Activated naive CD4-positive, alpha-beta T cell treated with anti-CD3 and anti-CD28 coated beads, Interleukin-2, amount 50 U/mL, for 24 hours (primary cell): ENCODE results near the gene TTC4.

Experiments used
- H3K27ac Mint-ChIP-seq: one replicate; pipeline ENCODE4 v1.8.0; 2021; ENCODE audit warnings: mild to moderate bottlenecking, mixed read lengths
- H3K27me3 Mint-ChIP-seq: one replicate; pipeline ENCODE4 v1.8.0; 2021; ENCODE audit warnings: mixed read lengths
- H3K36me3 Mint-ChIP-seq: one replicate; pipeline ENCODE4 v1.8.0; 2021; ENCODE audit warnings: mixed read lengths
- H3K4me1 Mint-ChIP-seq: one replicate; pipeline ENCODE4 v1.8.0; 2021; ENCODE audit warnings: mixed read lengths
- H3K4me3 Mint-ChIP-seq: one replicate; pipeline ENCODE4 v1.8.0; 2021; ENCODE audit warnings: mild to moderate bottlenecking, mixed read lengths
- H3K9me3 Mint-ChIP-seq: one replicate; pipeline ENCODE4 v1.8.0; 2021; ENCODE audit warnings: mixed read lengths

Gene TTC4

DNA sequence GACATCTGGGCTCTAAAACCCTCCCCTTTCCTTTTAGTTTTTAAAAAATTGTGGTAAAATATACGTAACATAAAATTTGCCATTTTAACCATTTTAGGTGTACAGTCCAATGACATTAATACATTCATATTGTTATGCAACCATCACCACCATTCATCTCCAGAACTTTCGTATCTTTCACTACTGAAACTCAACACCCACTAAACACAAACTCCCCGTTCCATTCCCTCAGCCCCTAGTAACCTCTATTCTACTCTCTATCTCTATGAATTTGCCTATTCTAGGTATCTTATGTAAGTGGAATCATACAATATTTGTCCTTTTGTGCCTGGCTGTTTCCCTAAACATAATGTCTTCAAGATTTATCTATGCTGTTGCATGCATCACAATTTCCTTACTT, 19.4 kb upstream of the TTC4 start:
- H3K4me3 Mint-ChIP-seq = no peak overlapping the region
- H3K27ac Mint-ChIP-seq = no peak overlapping the region
- no peaks in the 10 kb centered on the region for H3K27me3 Mint-ChIP-seq
- no peaks in the 10 kb centered on the region for H3K4me1 Mint-ChIP-seq
- no peaks in the 10 kb centered on the region for H3K9me3 Mint-ChIP-seq
- H3K36me3 Mint-ChIP-seq = no peaks in the 10 kb centered on the region

DNA sequence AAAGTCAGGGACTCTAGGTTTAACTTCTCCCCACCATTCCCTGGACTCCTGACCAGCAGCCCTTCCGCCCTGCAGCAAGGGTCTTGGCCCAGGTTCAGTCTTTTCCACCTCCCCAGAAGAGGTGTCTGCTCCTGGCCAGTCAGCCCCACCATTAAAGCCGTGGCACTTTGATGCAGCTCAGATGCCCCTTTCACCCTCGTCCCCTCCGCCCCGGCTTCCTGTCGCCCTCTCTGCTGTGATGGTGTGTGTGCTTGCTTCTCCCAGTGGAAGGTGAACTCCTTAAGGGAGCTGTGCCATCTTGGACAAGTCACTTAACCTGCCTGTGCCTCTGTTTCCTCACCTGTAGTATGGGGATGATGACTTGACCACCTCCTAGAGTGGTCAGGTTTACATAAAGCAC, 17.8 kb upstream of the TTC4 start:
- Mint-ChIP-seq H3K4me3 (no peak overlapping the region), H3K27ac (no peak overlapping the region), H3K4me1 (no peaks in the 10 kb centered on the region), H3K9me3 (no peaks in the 10 kb centered on the region), H3K27me3 (no peaks in the 10 kb centered on the region), H3K36me3 (no peaks in the 10 kb centered on the region)

DNA sequence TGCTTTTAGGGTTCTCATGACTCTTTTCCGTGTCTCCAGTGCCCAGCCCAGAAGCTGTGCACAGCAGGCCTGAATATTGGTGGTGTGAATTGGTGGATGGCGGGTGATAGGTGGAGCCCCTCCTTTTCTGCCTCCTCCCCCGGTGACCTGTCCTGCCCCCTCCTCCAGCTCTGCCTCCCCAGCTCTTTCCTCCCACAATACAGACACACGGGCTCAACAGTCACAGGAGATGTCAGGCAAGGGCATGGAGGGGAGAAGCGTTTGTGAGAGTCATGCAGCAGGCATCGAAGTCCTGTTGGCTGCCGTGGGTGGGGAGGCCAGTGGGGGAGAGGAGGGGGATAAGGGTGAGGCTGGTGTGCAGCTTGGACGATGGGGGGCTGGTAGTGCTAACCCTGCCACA, 17.3 kb upstream of the TTC4 start:
- Mint-ChIP-seq H3K27ac (no peak overlapping the region), H3K27me3 (no peaks in the 10 kb centered on the region), H3K4me3 (no peak overlapping the region), H3K36me3 (no peaks in the 10 kb centered on the region), H3K9me3 (no peaks in the 10 kb centered on the region), H3K4me1 (no peaks in the 10 kb centered on the region)

DNA sequence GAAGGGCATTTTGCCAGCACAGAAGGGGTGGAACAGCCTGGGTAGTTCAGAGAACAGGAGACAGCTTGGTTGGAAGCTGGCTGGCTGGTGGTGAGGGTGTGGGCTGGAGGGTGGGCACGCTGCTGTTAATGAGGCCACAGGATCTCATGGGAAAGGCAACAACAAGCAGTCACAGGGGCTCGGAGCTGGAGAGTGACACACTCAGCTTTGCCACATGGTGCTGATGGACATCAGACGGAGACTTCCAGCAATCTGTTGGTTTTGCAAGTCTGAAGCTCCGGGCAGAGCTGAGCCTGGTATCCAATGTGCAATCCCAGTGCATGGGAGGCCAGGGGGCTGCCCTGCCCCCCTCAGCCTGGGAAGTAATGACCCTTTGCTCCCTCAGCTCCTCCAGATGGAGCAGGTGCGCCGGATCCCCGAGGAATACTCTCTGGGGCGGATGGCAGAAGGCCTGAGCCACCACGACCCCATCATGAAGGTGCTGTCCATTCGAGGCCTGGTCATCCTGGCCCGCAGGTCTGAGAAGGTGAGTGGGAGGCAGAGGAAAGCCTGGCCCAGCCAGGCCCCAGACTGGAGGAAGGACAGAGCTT, 15.6 kb upstream of the TTC4 start:
- Mint-ChIP-seq H3K4me1 (no peaks in the 10 kb centered on the region), H3K36me3 (no peaks in the 10 kb centered on the region), H3K27me3 (no peaks in the 10 kb centered on the region), H3K27ac (no peak overlapping the region), H3K9me3 (no peaks in the 10 kb centered on the region), H3K4me3 (no peak overlapping the region)

DNA sequence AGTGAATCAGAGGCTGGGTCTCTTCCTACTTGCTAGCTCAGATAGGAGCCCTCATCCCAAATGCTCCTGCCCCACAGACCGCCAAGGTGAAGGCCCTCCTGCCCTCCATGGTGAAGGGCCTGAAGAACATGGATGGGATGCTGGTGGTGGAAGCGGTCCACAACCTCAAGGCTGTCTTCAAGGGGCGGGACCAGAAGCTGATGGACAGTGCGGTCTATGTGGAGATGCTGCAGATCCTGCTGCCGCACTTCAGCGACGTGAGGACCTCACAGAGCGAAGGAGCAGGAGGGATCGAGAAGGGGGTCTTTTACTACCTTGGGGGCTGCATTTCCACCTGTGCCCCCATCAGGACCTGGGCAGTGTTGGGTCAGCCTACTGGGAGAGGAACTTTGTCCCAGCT, 14.6 kb upstream of the TTC4 start:
- H3K9me3 Mint-ChIP-seq = no peaks in the 10 kb centered on the region
- no peaks in the 10 kb centered on the region for H3K27me3 Mint-ChIP-seq
- H3K27ac Mint-ChIP-seq = no peak overlapping the region
- H3K36me3 Mint-ChIP-seq = no peaks in the 10 kb centered on the region
- H3K4me3 Mint-ChIP-seq = no peak overlapping the region
- no peaks in the 10 kb centered on the region for H3K4me1 Mint-ChIP-seq

DNA sequence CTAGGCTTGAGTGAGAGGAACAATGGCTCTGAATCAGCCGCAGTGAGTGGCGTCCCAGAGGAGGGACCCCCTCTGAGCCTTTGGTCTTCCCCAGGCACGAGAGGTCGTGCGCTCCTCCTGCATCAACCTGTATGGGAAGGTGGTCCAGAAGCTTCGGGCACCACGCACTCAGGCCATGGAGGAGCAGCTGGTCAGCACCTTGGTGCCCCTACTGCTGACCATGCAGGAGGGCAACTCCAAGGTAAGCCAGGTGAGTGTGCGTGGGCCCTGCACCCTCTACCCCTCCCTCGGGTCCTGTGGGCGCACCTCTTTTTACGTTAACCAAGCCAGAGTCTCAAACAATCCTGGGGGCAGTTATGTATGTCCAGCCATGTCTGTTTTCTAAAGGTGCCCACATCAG, 13.7 kb upstream of the TTC4 start:
- no peak overlapping the region for H3K27ac Mint-ChIP-seq
- H3K27me3 Mint-ChIP-seq = no peaks in the 10 kb centered on the region
- H3K36me3 Mint-ChIP-seq = no peaks in the 10 kb centered on the region
- H3K4me3 Mint-ChIP-seq = no peak overlapping the region
- no peaks in the 10 kb centered on the region for H3K4me1 Mint-ChIP-seq
- H3K9me3 Mint-ChIP-seq = no peaks in the 10 kb centered on the region

DNA sequence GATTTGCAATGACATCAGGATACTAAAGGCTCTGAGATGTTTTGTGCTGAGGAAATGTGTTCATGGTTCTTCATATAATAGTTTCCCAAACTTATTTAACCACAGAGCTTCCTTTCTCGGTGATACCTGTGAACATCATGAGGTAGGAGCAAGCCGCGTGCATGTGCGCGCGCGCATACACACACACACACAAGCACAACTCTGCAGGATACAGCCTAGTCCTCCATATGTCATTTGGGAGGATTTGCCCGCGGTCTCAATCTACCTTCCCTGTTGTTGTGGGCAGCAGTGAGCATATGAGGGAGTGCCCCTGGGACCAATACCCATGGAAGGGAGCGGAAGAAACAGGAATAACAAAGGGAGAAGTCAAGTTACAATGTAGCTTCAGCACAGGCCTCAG, 12.2 kb upstream of the TTC4 start:
- no peaks in the 10 kb centered on the region for H3K4me1 Mint-ChIP-seq
- H3K27me3 Mint-ChIP-seq = no peaks in the 10 kb centered on the region
- H3K36me3 Mint-ChIP-seq = no peaks in the 10 kb centered on the region

DNA sequence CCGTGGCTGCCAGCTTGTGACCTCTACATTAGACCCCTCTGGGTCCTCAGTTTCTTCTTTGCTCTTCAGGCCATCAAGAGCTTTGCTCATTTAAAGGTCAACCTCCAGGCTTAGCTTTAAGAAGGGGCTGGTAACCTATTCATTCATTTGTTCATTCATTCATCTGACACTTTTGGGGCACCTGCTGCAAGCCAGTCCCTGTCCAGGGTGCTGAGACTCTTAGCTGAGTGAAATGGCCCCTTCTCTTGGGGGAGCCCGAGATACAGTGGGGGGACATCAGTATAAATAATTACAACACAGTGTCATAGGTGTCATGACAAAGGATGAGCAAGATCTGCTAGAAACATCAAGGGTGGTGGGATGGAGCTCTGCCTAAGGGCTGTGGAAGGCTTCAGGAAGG, 10.5 kb upstream of the TTC4 start:
- no peak overlapping the region for H3K4me3 Mint-ChIP-seq
- no peaks in the 10 kb centered on the region for H3K9me3 Mint-ChIP-seq
- H3K36me3 Mint-ChIP-seq = no peaks in the 10 kb centered on the region
- H3K4me1 Mint-ChIP-seq = no peaks in the 10 kb centered on the region
- no peak overlapping the region for H3K27ac Mint-ChIP-seq
- H3K27me3 Mint-ChIP-seq = no peaks in the 10 kb centered on the region

More for the DNA sequence above, 12.2 kb upstream of the TTC4 start:
- Mint-ChIP-seq H3K27ac (no peak overlapping the region), H3K9me3 (no peaks in the 10 kb centered on the region), H3K4me3 (no peak overlapping the region)

DNA sequence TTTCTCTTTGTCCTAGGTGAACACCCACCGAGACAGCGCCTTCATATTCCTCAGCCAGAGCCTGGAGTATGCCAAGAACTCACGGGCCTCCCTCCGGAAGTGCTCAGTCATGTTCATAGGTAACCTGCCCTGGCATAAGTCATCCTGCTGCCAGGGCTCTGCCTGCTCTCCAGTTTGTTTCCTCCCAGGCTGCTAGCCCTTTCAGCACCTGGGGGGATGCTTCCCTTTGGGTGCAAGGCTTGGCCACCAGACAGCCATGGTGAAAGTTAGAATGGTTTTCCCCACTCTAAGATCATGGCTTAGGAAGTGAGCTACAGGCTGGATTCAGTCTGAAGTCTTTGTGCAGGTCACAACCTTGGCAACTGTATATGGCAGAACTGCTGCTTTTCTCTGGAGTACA, 9.2 kb upstream of the TTC4 start:
- H3K4me3 Mint-ChIP-seq = no peak overlapping the region
- no peak overlapping the region for H3K27ac Mint-ChIP-seq
- H3K4me1 Mint-ChIP-seq = no peaks in the 10 kb centered on the region
- no peaks in the 10 kb centered on the region for H3K36me3 Mint-ChIP-seq
- H3K27me3 Mint-ChIP-seq = no peaks in the 10 kb centered on the region
- H3K9me3 Mint-ChIP-seq = no peaks in the 10 kb centered on the region

DNA sequence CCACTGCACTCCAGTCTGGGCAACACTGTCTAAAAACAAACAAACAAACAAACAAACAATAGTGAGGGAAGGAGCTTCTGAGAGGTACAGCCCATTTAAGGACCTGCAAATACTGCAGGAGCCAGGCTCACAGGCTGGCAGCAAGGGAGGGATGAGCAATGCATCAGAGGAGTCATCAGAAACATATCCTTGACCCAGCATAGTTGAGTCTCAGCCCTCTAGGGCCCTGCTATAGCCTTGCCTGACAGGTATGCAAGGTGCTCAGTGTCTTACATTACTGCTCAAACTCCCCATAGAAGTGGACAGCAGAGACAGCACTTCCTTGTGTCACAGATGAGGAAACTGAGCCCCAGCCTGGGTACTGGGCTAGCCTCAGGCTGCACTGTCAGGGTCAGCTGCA, 7.3 kb upstream of the TTC4 start:
- no peaks in the 10 kb centered on the region for H3K27me3 Mint-ChIP-seq
- H3K4me3 Mint-ChIP-seq = no peak overlapping the region
- H3K4me1 Mint-ChIP-seq = no peaks in the 10 kb centered on the region
- no peak overlapping the region for H3K27ac Mint-ChIP-seq
- H3K9me3 Mint-ChIP-seq = no peaks in the 10 kb centered on the region
- H3K36me3 Mint-ChIP-seq = no peaks in the 10 kb centered on the region

DNA sequence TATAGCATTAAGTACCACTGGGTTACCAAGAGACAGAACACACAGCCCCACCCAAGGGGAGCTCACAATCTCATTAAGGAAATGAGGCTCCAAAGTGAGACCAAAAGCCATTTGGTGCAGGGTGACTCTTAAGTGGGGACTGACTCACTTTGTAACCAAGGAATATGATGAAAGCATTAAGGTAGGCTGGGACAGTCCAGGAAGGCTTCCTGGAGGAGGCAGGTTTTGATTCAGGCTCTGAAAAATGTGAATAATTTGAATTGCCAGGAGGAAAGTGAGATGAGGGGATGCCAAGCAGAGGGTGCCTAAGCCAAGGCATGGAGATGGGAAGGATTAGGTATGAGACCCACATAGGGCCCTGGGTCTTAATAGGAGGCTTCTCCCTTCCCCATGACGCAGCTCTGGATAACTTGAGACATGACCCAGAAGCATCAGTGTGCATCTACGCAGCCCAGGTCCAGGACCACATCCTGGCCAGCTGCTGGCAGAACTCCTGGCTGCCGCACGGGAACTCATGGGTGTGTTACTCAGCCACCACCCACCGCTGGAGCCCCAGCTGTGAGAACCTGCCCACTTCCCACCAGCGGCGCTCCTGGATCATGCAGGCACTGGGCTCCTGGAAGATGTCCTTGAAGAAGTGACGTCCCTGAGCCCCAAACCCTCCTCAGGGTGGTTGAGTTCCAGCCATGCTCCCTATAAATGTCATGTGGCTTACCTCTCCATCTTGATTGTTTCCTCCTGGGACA, 5.9 kb upstream of the TTC4 start:
- no peak overlapping the region for H3K27ac Mint-ChIP-seq
- H3K27me3 Mint-ChIP-seq = no peaks in the 10 kb centered on the region
- H3K4me3 Mint-ChIP-seq = no peak overlapping the region
- H3K36me3 Mint-ChIP-seq = no peaks in the 10 kb centered on the region
- peaks cover 1% of the 10 kb centered on the region for H3K4me1 Mint-ChIP-seq
- no peaks in the 10 kb centered on the region for H3K9me3 Mint-ChIP-seq

DNA sequence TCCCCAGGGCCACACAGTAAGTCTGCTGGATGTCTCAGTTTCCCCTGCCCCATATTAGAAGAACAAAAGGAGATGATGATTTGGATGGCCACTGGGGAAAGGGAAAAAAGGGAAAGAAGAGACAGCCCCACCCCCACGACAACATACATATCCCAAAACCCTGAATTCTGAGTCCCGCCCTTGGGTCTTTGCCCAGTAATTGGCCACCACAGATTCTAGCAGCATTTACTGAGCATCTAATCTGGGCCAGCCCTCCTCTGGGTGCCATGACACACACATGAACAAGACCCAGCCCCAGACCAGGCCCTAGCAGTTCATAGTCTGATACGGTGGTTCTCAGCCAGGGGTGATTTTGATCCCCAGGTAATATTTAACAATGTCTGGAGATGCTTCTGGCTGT, 5.2 kb upstream of the TTC4 start:
- no peaks in the 10 kb centered on the region for H3K36me3 Mint-ChIP-seq

DNA sequence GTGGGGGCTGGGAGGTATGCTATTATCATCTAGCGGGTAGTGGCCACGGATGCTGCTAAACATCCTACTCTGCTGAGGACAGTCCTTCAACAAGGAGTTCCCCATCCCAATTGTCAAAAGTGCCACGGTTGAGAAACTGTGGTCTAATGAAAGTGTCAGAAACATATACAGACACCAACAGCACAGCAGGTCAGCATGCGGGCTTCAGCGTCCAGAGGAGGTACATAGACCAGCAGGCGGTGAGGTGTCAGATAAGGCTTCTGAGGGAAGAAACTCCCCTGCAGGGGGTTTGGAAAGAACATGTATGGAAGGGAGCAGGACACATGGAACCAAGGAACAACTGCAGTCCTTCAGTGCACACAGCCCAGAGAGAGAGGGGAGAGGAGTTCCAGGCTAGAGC, 4.8 kb upstream of the TTC4 start:
- Mint-ChIP-seq H3K9me3 (no peaks in the 10 kb centered on the region), H3K27ac (no peak overlapping the region), H3K4me3 (no peak overlapping the region)

More for the DNA sequence above, 5.2 kb upstream of the TTC4 start:
- H3K4me3 Mint-ChIP-seq = no peak overlapping the region
- no peak overlapping the region for H3K27ac Mint-ChIP-seq
- no peaks in the 10 kb centered on the region for H3K9me3 Mint-ChIP-seq
- H3K4me1 Mint-ChIP-seq = peaks cover 8% of the 10 kb centered on the region
- H3K27me3 Mint-ChIP-seq = no peaks in the 10 kb centered on the region

DNA sequence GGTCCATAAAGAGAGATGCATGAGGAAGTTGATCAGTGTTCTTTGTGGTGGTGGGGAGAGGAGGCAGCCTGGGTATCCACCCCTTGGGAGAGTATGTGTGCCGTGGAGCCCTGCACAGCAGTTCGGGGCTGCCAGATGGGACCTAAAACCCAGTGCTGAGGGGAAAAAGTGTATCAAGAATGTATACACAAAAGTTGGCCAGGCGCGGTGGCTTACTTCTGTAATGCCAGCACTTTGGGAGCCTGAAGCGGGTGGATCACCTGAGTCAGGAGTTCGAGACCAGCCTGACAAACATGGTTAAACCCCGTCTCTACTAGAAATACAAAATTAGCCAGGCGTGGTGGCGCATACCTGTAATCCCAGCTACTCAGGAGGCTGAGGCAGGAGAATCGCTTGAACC, 4.1 kb upstream of the TTC4 start:
- Mint-ChIP-seq H3K4me3 (no peak overlapping the region), H3K9me3 (no peaks in the 10 kb centered on the region), H3K36me3 (no peaks in the 10 kb centered on the region), H3K27me3 (no peaks in the 10 kb centered on the region), H3K27ac (no peak overlapping the region), H3K4me1 (peaks cover 13% of the 10 kb centered on the region)

More for the DNA sequence above, 4.8 kb upstream of the TTC4 start:
- H3K27me3 Mint-ChIP-seq = no peaks in the 10 kb centered on the region
- H3K36me3 Mint-ChIP-seq = no peaks in the 10 kb centered on the region
- H3K4me1 Mint-ChIP-seq = peaks cover 9% of the 10 kb centered on the region

DNA sequence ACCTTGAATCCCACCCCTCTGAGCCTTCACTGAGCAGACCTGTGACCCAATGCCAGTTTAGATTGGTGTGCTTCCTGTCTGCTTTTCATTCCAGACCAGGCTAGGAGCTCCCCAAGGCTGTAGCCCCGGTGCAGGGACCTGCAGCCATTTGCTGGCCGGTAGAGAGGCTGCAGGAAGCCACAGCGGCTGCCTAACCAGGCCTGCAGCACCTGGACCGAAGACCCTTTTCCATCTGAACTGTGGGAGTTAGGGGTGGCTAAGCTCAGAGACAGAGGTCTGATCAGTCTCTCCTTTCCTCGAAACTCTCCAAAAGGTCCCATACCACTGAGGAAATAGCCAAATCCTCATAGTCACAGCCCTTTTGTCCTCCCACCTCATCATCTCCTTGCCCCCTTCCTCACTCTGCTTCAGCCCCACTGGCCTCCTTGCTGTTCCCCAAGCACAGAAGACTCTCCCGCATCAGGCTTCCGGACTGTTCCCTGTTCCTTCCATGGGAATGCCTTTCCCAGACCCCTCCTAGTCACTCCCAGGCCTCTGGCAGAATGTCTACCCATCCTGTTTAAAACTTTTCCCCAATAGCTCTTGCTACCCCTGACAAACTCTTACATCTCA, 674 bp upstream of the TTC4 start:
- H3K27ac Mint-ChIP-seq = peak overlapping the region; percentile 85
- H3K9me3 Mint-ChIP-seq = no peaks in the 10 kb centered on the region
- peak overlapping the region; percentile 98 for H3K4me3 Mint-ChIP-seq
- H3K4me1 Mint-ChIP-seq = peaks cover 35% of the 10 kb centered on the region
- H3K36me3 Mint-ChIP-seq = peaks cover 15% of the 10 kb centered on the region
- no peaks in the 10 kb centered on the region for H3K27me3 Mint-ChIP-seq

DNA sequence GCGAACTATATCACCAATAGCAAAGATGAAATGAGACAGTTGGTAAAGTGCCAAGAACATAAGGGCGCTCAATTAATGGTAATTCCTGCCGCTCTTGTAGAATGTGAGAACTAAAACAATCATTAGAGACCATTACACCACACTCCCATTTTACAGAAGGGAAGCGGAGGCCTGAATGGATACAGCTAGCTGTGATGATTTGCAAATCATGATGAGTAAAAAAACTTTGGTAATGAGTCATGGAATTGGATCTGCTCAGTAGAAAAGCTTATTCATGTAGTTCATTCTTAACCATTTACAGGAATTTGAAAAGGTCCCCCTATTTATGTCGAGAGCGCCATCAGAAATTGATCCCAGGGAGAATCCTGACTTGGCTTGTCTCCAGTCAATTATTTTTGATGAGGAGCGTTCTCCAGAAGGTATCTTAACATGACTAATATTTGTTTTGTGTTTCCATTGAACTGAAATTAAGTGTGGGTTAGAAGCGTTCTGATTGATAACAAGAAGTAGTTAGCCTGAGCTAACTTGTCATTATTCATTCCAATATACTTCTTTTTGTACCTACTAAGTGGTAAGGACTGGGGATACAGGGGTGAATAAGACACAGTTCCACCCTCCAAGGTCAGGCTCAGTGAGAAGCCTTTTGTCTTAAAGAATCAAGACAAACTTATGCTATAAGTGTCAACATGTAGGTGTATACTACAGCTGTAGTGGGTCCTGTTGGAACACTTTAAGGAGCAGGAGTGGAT, 812 bp downstream of the TTC4 start:
- Mint-ChIP-seq H3K4me1 (peaks cover 35% of the 10 kb centered on the region), H3K9me3 (no peaks in the 10 kb centered on the region), H3K27me3 (no peaks in the 10 kb centered on the region), H3K27ac (peak overlapping the region; percentile 96), H3K36me3 (peaks cover 15% of the 10 kb centered on the region), H3K4me3 (peak overlapping the region; percentile 98)
